HG03103 (cell line): ENCODE data around the gene GGT1.
"Not testable (repeated sequence)": the region's sequence is repeated elsewhere in the genome, so short reads cannot be mapped to it uniquely, and the experiment has no call there.

Source experiments
- ATAC-seq: cut with Tn5 transposase; IDR thresholded peaks from one replicate; pipeline ENCODE4 v1.9.1; 2021; ENCODE audit warnings: low read depth; ENCODE audit not compliant: unreplicated experiment

Gene GGT1

GRCh38 chr22:24602847-24603769 lies at the start of gene GGT1:
Gene GGT1 (plus strand): TSS chr22:24603193. CDS start chr22:24611082, 7,889 bp downstream.
- not testable (repeated sequence) for ATAC-seq

DNA sequence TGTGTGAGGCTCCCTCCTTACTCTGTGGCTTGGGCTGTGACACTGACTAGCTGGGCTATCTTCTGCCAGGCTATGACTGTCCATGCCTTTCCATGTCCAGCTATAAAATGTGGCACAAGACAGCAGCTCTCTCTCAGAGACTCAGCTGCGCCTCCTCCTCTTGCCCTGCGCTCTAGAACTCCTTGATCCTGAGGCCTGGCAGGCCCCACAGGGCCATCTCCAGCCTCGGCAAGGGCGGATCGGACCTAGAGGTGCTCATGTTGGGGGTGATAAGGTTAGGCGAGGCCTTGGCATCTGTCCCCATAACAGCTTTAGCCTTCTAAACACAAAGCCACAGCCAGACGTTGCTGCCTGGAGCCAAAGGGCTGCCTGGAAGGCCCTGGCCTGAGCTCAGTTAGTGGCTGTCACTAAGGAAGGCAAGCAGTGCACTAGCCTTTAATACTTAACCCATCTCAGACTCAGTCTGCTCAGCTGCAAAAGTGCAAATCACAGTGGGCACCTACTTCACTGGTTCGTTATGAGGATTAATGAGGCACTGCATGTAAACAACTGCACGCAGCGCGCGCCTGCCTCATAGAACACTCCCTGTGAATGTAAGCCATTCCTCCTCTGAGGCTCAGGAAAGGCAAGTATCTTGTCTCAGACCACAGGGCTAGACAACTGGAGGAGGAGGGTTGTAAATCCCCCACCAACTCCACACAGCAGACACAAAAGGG lies 49.2 kb upstream of the GGT1 start:
- ATAC-seq: no peak

DNA sequence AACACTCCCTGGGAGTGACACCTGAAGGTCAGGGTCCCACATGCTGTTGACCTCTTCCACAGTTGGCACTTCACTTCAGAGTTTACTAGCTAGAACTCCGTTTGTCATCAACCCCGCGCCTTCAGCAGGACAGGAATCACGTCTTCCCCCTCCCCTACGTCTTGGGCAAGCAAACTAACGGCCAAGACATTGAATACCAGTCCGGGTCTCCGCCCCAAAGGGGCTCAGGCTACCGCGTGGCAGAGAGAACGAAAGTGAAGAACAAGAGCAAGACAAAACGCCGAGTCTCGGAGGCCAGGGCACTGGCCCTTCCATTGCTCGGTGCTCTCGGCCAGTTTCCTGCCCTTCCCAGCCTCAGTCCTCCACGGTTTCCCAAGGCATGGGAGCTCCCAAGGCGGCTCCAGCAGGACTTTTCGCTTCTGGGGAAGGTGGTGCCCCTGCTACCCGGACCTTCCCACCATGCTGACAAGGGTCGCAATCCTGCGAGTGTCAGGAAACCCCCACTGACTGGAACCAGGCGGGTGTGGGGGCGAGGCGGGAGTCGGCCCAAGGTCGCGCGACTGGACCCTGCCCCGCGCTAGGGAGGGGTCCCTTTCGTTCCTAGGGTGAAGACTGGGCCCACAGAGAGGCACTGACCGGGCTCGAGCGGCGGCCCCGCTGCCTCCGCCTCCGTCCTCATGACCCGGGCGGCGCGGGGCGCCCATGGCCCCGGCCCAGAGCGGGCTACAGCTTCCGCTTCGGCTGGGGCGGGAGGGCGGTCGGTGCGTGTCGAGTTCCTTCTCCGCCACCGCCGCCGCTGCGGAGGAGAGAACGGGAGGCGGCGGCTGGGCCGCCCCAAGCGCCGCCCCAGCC lies 48.5 kb upstream of the GGT1 start, which contains the start of gene GUCD1:
TSS of gene GUCD1 (minus strand) at position 826 of the 852 bp plus-strand sequence. CDS start at position 679, 147 bp downstream.
- peak; percentile 12 for ATAC-seq

GRCh38 chr22:24555165-24556039 lies 47.6 kb upstream of the GGT1 start, which contains the start of gene SNRPD3:
Gene SNRPD3 (plus strand): TSS chr22:24555999. CDS start chr22:24557675, 1,676 bp downstream.
- ATAC-seq: peak; percentile 71

DNA sequence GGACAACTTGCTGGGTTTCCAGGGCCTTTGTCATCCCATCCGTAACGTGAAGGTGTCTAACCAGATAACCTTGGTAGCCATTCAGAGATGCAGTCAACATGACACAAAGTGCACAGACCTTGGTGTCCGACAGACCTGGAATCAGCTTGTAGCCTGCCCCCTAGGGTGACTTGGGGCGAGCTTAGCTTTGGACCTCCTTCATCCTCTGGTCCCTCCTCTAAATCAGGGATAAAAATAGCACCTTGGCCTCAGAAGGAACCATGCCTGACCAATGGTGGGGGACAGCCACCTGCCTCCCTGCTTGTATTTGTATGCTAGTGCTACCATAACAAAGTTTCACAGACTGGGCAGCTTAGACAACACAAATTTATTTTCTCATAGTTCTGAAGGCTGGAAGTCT lies 43.5 kb upstream of the GGT1 start:
- ATAC-seq: no peak

DNA sequence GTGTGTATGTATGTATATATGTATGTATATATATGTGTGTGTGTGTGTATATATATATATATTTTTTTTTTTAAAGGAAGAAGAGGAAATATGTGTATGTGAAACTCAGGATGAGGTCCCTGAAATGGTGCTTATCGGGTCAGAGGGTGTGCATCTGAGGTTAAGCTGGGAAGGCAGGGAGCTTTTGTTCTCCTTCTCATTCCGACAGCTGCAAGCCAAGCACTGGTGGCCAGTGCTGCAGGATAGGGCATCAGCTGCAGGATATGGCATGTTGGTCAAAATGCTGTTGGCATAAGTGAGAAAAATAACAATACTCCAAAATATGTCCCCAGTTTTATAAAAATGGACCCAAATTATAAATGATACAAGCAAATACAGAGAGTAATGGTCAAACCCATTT lies 39.7 kb upstream of the GGT1 start:
- no peak for ATAC-seq

GRCh38 chr22:24564376-24565058 lies 38.5 kb upstream of the GGT1 start:
- ATAC-seq: no peak

GRCh38 chr22:24565077-24565476 lies 37.9 kb upstream of the GGT1 start:
- no peak for ATAC-seq

DNA sequence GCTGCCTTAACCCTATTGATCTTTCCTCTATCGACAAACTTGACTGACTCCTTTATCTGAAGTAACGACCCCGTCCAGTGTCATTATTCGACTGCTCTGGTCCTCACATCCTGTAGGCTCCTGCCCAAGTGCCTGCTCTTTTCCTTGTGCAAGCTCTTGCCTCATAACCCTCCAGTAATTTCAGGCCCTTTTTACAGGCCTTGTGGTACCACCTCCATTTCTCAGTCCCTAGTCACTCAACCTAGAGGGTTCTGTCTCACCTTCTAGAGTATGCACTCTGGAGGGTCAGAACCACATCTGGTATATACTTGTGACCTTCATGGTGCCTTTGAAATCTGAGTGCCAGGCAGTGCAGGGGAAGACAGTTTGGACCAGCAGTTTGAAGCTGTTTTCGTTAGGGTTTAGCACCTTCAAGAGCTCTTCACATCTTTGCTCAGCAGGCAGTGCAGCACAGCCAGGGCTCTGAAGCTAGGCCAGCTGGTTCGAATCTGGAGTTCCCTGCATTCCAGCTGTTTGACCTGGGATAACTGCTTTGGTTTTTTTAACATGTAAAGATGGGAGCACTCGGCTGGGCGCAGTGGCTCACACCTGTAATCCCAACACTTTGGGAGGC lies 36.0 kb upstream of the GGT1 start:
- ATAC-seq: no peak

DNA sequence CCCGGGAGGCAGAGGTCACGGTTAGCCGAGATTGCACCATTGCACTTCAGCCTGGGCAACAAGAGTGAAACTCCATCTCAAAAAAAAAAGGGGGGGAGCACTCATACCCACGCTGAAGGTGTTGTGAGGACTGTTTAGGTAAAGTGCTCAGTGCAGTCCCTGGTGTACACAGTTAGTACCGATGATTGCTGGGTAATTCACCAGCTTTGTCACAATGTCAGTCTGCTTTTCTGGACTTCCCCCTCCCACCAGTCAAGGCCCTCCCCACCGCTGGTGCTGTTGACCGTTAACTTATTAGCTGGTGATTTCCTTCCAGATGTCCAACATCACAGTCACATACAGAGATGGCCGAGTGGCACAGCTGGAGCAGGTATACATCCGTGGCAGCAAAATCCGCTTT lies 35.3 kb upstream of the GGT1 start:
- ATAC-seq: no peak

DNA sequence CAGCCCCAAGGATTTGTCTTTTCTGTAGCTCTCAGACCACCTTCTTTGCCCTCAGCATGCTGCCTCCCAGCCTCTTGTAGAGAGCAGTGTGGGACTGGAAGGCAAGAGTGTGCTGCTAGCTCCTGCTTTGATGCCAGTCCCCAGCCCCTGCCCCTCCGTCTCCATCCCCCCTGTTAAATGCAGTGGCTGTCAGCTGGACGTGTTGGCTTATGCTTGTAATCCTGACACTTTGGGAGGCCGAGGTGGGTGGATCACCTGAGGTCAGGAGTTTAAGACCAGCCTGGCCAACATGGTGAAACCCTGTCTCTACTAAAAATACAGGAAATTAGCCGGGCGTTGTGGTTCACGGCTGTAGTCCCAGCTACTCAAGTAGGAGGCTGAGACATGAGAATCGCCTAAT lies 31.7 kb upstream of the GGT1 start:
- ATAC-seq: no peak

DNA sequence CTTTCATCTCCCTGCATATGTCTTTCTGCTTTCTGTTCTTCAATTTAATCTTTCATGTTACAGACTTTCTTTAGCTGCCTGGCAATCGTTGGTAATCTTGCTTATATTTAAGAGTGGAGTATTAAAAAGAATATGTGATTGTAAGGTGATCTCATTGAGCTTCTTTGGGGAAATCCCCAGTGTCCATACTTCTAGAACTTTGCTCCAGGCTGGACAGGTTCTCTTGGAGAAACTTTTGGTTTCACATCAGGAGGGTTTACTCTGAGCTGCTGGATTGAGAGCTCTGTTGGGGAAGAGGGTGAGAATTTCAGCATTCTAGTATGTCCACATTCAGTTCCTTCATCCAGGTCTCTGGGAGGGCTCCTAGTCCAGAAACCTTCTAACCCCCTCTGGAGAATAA lies 26.2 kb upstream of the GGT1 start:
- no peak for ATAC-seq

DNA sequence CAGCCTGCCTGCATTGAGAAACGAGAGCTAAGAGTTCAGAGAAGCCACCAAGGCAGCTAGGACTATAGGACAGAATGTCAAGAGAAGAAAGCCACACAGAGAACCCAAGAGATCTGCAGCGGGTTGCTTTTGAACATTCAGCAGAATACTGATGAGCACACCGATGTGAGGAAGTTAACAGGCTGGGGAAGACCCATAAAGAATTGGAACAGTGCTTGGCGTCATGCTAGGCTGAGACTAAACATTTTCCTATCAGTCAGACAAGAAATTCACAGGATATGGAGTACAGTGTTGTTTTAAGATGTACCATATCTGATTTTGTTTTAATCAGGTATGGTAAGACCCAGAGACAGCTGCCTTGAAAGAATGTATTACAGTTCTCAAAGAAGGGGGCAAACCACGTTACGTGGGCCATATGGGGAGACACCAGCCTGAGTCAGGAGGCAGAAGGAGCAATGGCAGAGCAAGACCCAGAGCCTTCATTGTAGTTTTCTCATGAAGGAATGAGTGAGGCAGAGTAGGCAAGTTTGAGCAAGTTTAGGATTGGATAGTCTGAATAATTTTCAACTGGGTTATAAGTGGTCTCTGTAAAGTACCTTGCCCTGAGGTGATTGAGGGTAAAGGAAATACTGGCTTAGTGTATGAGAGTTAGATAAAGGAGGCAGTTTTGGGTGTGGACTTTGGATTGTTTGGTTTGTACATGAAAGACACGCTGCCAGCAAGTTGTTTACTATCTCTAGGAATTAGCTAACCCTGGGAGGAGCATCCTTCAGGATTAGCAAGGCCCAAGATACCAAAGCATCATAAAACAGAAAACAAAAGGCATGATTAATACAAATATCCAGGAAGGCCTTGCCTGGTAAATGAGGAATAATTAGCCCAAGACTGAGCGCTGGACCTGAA lies 24.4 kb upstream of the GGT1 start:
- ATAC-seq: no peak

DNA sequence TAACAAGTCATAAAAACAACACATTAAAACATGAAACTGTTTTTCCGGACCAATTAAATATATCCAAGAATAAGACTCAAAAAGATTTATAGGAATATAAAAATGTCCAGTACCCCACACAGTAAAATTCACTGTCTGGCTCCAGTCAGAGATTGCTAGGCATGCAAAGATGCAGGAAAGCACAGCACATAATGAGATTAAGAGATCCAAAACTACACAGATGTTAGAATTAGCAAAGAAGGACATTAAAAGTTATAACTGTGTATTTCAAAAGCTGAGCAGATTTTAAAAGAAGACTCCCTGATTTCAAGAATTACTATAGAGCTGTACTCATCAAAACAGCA lies 23.8 kb upstream of the GGT1 start:
- no peak for ATAC-seq

GRCh38 chr22:24580276-24580675 lies 22.7 kb upstream of the GGT1 start:
- ATAC-seq: no peak

DNA sequence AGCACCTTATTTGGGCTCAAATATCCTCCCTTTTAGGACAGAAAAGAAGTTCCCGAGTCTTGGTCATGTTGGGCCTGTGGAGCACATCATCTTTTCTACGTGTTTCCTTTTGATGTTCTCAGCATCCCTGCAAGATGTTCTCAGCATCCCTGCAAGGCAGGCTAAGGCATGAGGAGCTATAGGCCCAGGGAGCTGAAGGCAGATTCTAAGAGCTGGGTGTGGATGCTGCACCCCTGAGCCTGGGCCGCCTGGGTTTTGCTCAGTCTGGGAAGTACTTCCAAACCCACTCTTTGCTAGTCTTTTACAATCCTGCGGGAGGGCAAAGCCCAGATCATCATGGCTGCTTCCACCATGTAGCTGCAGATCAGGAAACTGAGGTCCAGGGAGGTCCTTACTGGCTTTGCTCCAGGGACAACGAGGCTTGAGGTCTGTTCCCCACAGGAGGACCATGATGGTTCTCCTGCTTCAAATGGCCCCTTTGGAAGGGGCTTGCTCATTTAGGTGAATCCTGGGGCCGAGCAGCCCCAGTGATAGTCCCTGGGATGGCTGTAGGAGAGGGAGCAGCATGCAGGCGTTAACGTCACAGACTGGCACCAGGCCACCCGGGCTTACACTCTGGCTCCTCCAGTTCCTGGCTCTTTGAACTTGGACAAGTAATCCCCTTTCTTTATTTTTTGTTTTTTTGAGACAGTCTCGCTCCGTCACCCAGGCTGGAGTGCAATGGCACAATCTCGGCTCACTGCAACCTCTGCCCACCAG lies 20.8 kb upstream of the GGT1 start:
- no peak for ATAC-seq
